Muscle of leg (tissue), 11 donors: ENCODE data around the gene JAKMIP1. TPM values are rescaled to one million over a fixed set of nuclear protein-coding genes. Genes with fewer than 3 reads are reported as not detected.

Experiments
- DNase-seq: peaks from one replicate; pipeline ENCODE4 v3.0.0; 2013
- H3K27ac ChIP-seq: one replicate; pipeline ENCODE4 v1.5.1; 2013; ENCODE audit warnings: mild to moderate bottlenecking, low read length, control low read depth
- H3K27me3 ChIP-seq: one replicate; pipeline ENCODE4 v1.6.1; 2013; ENCODE audit warnings: low read length; ENCODE audit not compliant: control insufficient read depth, insufficient read depth
- H3K36me3 ChIP-seq: one replicate; pipeline ENCODE4 v1.6.1; 2013; ENCODE audit warnings: low read length; ENCODE audit not compliant: control insufficient read depth, insufficient read depth
- H3K4me1 ChIP-seq: one replicate; pipeline ENCODE4 v1.6.1; 2013; ENCODE audit warnings: low read length; ENCODE audit not compliant: control insufficient read depth, insufficient read depth
- H3K4me3 ChIP-seq: one replicate; pipeline ENCODE4 v1.5.1; 2013; ENCODE audit warnings: low read length, control low read depth
- H3K9me3 ChIP-seq: replicated peaks from 2 replicates; pipeline ENCODE4 v1.6.1; 2013; ENCODE audit warnings: low read depth, low read length; ENCODE audit not compliant: control insufficient read depth
- WGBS: methylation state at CpG from one replicate; pipeline ENCODE4 v1.1.5; 2013; ENCODE audit warnings: missing lambda C conversion rate; ENCODE audit not compliant: insufficient coverage; 5-methylcytosine and 5-hydroxymethylcytosine counted together
- polyA plus RNA-seq, 8 donors: library from polyadenylated mRNA; unstranded; fragments of 120-200 nt; gene quantifications; one replicate each; pipeline versions ENCODE4 v1.2.1 to v1.2.3, GENCODE V29; 2013; ENCODE audit warnings: inconsistent platforms in 1 of 8, low replicate concordance in 1 of 8; ENCODE audit not compliant: insufficient read length in 8 of 8, insufficient read depth in 1 of 8
- total RNA-seq: library from RNA; stranded (reverse); fragments of 120-200 nt; gene quantifications from one replicate; pipeline ENCODE4 v1.2.4, GENCODE V29; 2013

Gene JAKMIP1
- total and polyA plus RNA-seq, 9 donors = 0.04 to 0.39 TPM; not detected in 7

GRCh38 chr4:6229095-6229494 lies 28.7 kb upstream of the JAKMIP1 start:
- peaks cover 3% of the 10 kb centered on the region for H3K27me3 ChIP-seq
- DNase-seq = peak; percentile 59

GRCh38 chr4:6228158-6229067 lies 28.1 kb upstream of the JAKMIP1 start:
- Histone ChIP-seq H3K4me3 (no peak overlapping the region), H3K27me3 (peaks cover 7% of the 10 kb centered on the region), H3K9me3 (no peaks in the 10 kb centered on the region), H3K27ac (no peak overlapping the region), H3K4me1 (no peaks in the 10 kb centered on the region), H3K36me3 (no peaks in the 10 kb centered on the region)
- no peak for DNase-seq
- WGBS = 54% methylated on average over 5 of the region's 16 CpGs

More at GRCh38 chr4:6229095-6229494, 28.7 kb upstream of the JAKMIP1 start:
- H3K36me3 ChIP-seq = no peaks in the 10 kb centered on the region
- no peak overlapping the region for H3K4me3 ChIP-seq
- H3K4me1 ChIP-seq = no peaks in the 10 kb centered on the region
- WGBS = 48% methylated on average over 6 of the region's 7 CpGs
- no peak overlapping the region for H3K27ac ChIP-seq
- H3K9me3 ChIP-seq = no peaks in the 10 kb centered on the region

DNA sequence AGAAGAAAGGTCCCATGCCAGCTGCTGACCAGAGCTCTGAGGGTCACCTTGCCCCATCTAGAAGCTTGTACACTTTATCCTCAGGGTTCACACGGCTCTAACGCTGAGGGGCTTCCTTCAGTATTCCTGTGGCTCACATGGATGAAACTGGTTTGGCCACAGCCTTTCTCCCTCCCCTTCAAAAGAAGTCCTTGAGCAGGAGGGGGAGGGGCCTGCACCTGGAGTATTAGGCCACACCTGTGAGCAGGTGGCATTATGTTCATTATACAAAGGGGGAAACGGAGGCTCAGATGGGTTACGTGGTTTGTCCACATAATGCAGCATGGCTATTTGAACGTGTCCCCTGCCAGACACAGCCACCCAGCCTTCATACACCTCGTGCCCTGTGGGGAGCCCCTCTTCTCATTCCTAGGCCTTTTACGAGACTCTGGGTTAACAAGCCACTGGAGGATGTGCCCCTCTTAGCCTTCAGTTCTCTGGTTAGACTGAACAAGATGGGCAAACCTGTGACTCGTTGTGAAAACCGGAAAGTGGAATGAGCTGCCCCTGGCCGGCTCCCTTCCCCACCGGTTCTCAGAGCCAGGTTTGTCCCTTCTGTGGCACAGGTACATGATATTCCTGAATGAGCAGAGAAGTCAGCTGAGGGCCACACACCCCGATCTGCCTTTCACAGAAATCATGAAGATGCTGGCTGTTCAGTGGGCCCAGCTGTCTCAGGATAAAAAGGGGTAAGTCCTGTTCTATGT lies 27.2 kb upstream of the JAKMIP1 start:
- DNase-seq = no peak
- WGBS = 65% methylated on average over 11 of the region's 12 CpGs
- H3K27ac ChIP-seq = no peak overlapping the region
- H3K9me3 ChIP-seq = peaks cover 1% of the 10 kb centered on the region
- no peak overlapping the region for H3K4me3 ChIP-seq
- no peaks in the 10 kb centered on the region for H3K36me3 ChIP-seq
- no peaks in the 10 kb centered on the region for H3K4me1 ChIP-seq
- peaks cover 14% of the 10 kb centered on the region for H3K27me3 ChIP-seq

- Histone ChIP-seq H3K27ac (no peak overlapping the region), H3K27me3 (peaks cover 22% of the 10 kb centered on the region), H3K9me3 (peaks cover 4% of the 10 kb centered on the region), H3K4me3 (no peak overlapping the region), H3K4me1 (no peaks in the 10 kb centered on the region), H3K36me3 (no peaks in the 10 kb centered on the region)
- 84% methylated on average over 2 of the region's 7 CpGs for WGBS
- no peak for DNase-seq
Measured at GRCh38 chr4:6226506-6226905, 26.2 kb upstream of the JAKMIP1 start.

DNA sequence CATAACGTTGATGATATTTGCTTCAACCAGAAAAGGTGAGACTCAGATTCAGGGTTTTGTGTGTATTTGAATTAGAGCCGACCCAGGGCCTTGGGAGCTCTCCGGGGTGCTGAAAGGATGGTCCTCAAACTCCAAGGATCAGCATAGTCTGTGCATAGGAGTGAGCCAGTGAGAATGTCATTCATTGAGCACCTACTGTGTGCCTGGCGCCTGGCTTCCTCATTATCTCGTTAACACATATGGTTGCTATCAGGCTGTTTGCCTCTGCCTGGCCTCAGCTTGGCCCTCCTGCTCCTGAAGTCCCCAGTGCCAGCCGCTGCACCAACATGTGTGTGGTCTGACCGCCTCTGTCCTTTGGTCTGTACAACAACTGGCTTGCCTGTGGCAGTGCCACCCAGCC lies 25.1 kb upstream of the JAKMIP1 start:
- WGBS = 64% methylated on average over 4 of the region's 7 CpGs
- Histone ChIP-seq H3K4me3 (no peak overlapping the region), H3K27ac (no peak overlapping the region), H3K9me3 (peaks cover 4% of the 10 kb centered on the region), H3K36me3 (no peaks in the 10 kb centered on the region), H3K27me3 (peaks cover 31% of the 10 kb centered on the region), H3K4me1 (peaks cover 3% of the 10 kb centered on the region)
- peak; percentile 43 for DNase-seq

GRCh38 chr4:6224735-6225134 lies 24.4 kb upstream of the JAKMIP1 start:
- H3K27ac ChIP-seq = no peak overlapping the region
- peaks cover 33% of the 10 kb centered on the region for H3K27me3 ChIP-seq
- H3K4me3 ChIP-seq = no peak overlapping the region
- H3K4me1 ChIP-seq = peaks cover 3% of the 10 kb centered on the region
- H3K36me3 ChIP-seq = no peaks in the 10 kb centered on the region
- DNase-seq = no peak
- WGBS = no CpG with 5 or more reads among the region's 3 CpGs
- H3K9me3 ChIP-seq = peaks cover 4% of the 10 kb centered on the region

DNA sequence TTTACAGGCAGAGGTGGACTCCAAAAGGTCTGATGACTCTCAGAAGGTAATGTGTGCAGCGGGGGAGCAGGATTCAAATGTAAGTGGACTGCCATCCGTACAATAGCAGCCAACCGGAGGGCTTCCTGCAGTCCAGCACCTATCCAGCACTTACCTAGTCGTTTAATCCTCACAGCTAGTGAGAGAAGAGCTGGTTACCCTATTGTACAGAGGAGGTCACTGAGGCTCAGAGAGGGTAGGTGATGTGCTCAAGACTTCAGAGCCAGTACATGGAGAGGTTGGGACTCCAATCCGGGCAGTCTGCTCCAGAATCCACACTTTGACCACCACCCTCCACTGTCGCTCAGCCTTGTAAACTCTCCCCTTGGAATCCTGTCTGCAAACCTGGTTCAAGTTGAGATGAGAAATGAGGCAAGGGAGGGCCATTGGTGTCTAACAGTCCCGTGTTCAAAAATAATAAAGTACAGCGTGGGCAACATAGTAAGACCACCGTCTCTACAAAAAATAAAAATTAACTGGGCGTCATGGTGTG lies 22.5 kb upstream of the JAKMIP1 start:
- H3K27ac ChIP-seq = no peak overlapping the region
- DNase-seq = no peak
- no CpG with 5 or more reads among the region's 10 CpGs for WGBS
- peaks cover 36% of the 10 kb centered on the region for H3K27me3 ChIP-seq
- H3K4me1 ChIP-seq = peaks cover 3% of the 10 kb centered on the region
- H3K36me3 ChIP-seq = no peaks in the 10 kb centered on the region
- H3K9me3 ChIP-seq = peaks cover 4% of the 10 kb centered on the region
- H3K4me3 ChIP-seq = no peak overlapping the region

DNA sequence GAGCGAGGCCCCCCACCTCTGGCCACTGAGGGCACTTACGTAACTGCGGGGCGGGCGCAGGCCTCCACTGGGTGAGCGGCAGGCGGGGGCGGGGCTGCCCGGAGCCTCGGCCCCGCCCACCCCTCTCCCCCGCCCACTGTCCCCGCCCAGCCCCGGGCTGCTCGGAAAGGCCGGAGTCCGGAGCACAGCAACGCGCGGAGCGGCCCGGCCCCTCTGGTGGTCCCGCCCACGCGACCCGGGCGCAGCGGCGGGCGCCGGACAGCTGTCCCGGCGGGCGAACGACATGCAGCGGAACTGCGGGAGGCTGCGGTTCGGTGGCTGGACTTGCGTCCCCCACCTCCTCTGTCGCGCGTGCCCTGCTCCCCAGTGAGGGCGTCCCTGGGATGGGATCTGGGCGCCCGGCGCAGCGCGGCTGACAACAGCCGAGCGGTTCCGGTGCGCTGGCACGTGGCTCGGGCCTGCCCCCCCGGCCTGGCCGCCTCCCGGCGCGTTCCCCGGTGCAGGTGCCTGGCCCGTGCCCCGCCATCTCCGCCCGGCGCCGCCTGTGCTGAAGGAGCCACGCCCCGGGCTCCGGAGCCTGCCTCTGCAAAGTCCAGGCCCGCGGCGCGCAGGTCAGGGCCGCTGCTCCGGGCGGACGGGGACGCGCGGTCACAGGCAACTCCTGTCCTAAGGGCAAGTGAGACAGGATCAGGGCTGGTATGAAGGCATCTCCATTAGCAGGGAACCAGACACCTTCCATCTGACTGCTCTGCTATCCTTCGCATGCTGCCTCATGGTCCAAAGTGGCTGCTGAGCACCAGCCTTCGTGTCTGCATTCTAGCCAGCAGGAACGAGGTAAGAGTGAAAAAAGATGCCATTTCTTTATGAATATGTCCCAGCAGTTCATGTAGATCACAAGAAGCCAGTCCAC lies 21.8 kb upstream of the JAKMIP1 start:
- Histone ChIP-seq H3K36me3 (no peaks in the 10 kb centered on the region), H3K27me3 (peaks cover 36% of the 10 kb centered on the region), H3K4me1 (peaks cover 3% of the 10 kb centered on the region), H3K27ac (no peak overlapping the region), H3K4me3 (no peak overlapping the region), H3K9me3 (peaks cover 4% of the 10 kb centered on the region)
- 8% methylated on average over 65 of the region's 84 CpGs for WGBS
- peak; percentile 30 for DNase-seq

- H3K4me1 ChIP-seq = peaks cover 3% of the 10 kb centered on the region
- H3K27ac ChIP-seq = no peak overlapping the region
- H3K4me3 ChIP-seq = no peak overlapping the region
- WGBS = no CpG with 5 or more reads among the region's 16 CpGs
- H3K9me3 ChIP-seq = peaks cover 4% of the 10 kb centered on the region
- H3K27me3 ChIP-seq = peaks cover 36% of the 10 kb centered on the region
- DNase-seq = no peak
- no peaks in the 10 kb centered on the region for H3K36me3 ChIP-seq
Measured at GRCh38 chr4:6221301-6221850, 21.0 kb upstream of the JAKMIP1 start.
